GM21360 (cell line): ENCODE results near the gene CACNA1D.

ENCODE experiments used
- ATAC-seq: cut with Tn5 transposase; IDR thresholded peaks from one replicate; pipeline ENCODE4 v1.9.1; 2021; ENCODE audit warnings: mild to moderate bottlenecking, moderate library complexity; ENCODE audit not compliant: unreplicated experiment

The CACNA1D gene

DNA sequence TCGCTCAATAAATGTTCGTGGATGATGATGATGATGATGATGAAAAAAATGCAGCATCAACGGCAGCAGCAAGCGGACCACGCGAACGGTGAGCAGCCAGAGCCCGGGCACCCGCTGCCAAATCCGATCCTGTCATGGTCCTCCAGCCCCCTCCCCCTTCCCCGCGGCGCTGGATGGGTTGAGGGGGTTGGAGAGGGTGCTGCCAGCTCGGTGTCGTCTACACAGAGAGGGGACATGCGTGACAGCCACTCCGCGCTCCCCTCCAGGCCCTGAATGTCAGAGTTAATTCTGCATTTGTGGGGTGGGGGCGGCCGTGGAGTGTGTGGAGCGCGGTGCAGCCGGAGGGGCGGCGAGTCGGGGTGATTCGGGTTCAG, 722 bp downstream of the CACNA1D start:
- ATAC-seq, result no peak

DNA sequence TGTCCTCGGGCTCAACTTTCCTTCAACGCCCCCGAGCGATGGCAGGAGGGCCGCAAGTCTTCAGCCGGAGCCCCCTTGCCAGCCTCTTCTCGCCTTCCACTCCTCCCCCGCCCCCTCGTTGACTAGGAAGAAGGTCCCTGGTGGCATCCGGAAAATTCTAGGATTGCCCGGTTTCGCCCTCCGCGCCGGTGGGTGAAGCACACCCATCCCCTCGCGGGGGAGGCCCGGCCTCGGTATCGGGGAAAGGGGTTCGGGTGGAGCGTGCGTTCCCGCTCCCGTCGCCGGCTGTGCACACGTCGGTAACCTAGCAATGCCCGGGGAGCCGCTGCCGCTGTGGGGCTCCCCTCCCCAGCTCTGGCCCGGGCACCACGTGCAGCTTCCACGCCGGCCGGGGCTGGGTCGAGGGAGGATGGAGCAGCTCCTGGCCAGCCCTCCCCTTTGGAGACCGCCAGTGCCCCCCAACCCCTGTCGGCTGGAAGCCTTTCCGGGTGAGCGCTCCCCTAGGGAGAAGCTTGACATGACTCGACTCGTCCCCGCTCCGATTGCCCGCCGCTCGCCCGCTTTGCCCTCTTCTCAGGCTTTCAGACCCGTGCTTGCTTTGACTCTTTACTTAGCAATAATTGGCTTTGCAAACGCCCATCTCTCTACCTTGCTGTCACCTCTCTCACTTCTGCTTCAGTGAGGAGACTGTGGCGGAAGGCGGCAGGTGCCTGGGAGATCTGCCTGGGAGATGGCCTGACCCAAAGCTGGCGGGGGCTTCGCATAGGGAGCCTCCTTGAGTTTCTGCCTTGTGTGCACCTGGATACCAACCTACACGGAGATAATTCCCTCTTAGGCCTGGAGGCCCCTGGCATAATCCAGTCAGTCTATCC, 1.3 kb downstream of the CACNA1D start:
- no peak for ATAC-seq

DNA sequence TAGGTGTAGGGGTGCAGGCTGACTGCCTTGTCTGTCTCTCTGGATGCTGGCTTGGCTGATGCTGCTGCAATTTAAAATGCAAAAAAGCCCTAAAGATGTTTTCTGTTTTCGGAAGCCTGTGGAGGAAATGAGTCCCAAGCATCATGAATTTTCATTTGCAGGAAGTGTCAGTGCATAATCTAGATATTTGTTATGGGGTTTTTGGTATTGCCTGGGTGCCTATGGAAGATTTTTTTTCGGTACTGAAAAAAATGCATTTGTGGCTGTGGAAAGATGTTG, 1.9 kb downstream of the CACNA1D start:
- ATAC-seq, result no peak

DNA sequence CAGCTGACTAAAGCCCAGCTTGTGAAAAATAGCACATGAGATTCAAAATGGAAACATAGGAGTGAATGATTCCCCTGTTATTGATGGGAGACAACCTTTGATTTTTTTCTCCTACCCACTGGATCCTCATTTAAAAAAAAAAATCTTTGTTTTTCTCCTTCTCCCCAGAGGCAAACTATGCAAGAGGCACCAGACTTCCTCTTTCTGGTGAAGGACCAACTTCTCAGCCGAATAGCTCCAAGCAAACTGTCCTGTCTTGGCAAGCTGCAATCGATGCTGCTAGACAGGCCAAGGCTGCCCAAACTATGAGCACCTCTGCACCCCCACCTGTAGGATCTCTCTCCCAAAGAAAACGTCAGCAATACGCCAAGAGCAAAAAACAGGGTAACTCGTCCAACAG, 2.6 kb downstream of the CACNA1D start:
- ATAC-seq, result no peak

DNA sequence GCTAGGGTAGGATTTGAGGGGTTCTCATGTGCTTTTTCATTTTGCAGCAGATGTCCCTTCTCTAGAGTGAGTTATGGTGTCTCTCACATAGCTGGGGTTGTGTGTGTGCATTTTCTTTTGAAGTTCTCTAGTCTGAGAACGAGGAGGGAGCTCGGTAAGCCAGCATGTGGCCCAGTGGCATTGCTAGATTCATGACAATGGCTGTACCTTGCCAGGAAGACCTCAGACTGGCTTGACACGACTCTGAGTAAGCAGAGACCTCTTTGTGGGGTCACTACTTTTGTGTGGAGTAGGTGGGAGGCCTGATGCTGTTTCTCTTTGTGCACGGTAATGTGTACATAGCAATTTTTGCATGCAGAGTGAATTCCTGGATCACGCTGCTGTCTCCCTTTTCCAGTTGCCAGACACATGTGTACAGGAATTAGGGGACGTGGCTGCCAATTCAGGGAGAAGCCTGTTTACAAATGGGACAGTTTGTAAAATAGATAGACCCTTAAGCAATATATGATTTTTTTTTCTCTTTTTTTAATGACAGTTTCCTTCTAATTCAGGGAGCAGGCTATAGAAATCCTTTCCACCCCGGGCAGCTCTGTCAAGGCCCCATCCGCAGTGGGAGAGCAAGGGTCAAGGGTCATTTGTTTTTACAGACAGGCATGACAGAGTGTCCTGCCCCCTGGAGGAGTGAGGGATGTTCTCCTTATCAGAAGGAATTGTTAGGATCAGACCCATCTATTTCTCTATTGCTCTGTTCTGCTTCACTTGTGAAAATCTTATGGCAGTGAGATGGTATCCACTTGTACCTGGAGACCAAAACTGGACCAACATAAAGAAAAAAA, 4.6 kb downstream of the CACNA1D start:
- ATAC-seq, result no peak

DNA sequence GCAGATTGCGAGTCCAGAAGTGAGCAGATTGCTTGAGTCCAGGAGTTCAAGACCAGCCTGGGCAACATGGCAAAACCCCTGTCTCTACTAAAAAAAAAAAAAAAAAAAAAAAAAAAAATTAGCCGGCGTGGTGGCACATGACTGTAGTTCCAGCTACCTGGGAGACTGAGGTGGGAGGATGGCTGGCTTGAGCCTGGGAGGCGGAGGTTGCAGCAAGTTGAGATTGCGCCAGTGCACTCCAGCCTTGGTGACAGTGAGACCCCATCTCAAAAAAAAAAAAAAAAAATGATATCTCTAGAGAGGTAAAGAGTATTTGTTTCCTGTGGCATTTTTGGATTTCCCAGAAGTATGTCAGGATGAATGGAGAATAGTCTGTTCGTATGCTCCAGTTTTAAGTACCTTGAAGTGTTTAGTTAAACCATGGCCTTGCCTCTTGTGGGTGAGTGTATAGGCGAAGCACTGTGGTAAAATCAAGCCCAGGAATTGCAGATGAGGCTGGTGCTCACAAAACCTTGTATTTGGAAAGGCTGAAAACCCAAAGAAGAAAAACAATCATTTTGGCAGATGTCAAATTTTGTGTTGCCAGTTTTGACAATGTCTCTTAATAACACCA, 5.9 kb downstream of the CACNA1D start:
- ATAC-seq, result no peak

DNA sequence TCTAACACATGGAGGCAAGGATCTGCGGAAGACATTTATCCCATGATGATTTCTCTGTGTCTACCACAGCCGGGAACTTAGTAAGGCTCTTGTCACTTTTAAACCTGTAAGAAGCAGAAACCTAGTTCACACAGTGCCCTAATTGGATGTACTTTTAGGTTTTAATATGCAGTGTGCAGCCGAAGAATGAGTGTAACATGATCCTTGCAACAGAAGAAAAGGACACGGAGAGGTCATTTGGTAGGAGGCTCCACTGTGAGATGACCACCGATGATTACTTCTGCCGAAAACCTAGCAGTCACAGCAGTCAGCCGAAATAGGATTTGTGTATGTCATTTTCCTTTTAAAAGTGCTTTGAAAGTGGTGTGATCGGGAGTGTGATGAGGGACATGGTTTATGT, 6.8 kb downstream of the CACNA1D start:
- no peak for ATAC-seq

DNA sequence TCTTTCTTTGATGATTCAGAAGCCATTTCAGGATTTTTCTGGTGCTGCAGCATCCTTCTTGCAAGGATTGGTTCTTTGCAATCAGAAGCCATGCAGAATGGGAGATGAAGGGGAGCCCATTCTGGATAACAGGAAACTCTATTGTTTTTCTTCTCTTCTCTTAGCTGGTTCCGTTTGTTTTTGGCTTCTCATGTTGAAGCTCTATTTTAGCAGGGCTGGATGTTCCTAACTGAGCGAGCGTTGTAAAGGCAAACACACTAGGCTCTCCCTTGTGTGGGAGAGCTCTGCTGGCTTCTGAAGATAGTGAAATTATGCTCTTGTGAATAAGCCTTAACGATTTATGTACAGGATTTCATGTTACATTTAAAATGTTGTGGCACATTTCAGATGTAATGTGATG, 8.3 kb downstream of the CACNA1D start:
- no peak for ATAC-seq

DNA sequence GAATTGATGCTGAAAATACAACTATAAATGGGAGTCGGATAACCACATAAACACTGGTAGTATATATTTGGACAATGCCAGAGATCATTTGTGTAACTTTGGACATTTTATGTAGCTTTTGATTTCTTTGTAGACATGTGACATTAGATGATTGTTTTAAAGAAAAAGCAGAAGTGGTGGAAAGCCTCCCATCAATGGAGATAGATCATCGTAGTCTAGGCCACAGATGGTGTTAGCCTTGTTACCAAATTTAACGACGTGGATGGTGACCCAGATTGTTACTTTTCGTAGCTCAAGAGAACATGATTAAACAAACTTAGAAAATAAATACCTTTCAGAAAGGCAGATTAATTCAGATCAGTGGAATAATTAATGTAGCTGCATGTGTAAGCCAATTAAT, 8.8 kb downstream of the CACNA1D start:
- no peak for ATAC-seq

DNA sequence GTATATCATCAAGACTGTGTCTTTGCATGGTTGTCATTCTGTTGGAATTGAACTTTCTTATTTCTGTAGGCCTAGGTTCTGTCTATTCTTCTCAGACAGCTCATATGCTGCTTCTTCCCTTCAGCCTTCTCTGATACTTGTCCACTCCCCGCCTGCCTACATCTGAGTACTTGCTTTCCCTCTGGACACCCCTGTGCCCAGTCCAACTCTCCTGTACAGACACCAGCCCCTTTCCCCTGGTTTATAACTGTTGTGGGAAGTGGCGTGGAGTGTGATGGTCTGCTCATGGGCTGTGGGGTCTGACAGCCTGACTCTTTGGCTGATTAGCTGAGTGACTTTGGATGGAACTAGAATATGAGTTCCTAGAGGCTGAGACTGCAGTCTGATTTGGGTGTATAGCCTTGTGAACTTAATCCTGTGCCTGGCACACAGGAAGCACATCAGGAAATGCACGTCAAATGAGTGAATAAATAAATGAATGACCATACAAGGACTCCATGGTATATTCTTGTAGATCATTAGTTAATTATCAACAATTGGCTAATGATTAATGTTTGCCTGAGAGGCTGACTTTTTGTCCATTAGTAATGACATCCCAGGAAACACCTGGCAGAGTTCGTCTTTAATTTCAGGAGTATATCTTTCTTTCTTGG, 11.8 kb downstream of the CACNA1D start:
- no peak for ATAC-seq

DNA sequence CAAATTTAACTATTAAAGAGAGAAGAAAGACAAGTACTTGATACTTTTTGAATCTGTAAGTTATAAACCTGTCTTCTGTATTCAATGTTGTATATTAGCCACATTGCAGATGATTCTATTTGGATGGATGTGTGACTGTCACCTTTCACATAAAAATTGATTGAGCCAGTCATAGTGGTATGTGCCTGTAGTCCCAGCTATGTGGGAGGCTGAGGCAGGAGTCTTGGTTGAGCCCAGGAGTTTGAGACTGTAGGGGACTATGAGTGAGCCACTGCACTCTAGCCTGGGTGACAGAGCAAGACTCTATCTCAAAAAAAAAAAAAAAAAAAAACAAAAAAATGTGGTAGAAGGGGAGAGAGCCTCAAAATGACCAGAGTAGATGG, 12.3 kb downstream of the CACNA1D start:
- no peak for ATAC-seq

DNA sequence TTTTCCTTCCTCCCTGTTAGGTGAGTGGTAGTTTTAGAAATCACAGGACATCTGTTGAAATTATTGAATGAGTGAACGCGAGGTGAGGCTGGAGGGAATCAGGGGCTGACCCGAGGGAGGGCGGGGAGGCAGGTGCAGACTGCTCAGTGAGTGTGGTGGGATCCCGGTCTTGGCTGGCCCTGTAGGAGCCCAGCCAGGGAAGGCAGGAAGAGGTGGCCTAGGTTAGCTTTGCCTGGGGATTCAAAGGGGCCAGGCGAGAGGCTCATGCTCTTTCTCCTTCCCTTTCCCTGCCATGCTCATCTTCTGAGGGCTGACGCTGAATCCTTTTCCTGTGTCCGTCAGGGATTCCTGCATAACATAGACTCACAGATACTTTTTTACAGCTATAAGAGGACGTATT, 15.1 kb downstream of the CACNA1D start:
- no peak for ATAC-seq

DNA sequence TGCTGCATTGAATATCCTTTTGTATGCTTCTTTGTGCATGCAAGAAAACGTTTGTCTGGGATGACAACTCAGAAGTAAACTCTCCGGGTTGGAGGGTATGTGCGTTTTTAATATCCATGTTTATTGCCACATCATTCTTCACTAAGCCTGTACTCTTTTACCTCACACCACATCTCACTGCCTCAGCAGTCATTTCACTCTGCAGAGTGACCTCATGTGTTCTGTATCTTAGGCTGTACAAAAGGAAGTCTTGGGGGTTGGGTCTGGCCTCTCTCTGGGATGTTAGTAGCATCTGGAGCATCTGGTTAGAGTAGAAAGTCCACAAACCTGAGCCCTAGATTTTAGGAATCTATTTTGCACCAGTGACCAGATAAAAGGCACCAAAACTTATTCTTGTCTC, 16.1 kb downstream of the CACNA1D start:
- no peak for ATAC-seq

DNA sequence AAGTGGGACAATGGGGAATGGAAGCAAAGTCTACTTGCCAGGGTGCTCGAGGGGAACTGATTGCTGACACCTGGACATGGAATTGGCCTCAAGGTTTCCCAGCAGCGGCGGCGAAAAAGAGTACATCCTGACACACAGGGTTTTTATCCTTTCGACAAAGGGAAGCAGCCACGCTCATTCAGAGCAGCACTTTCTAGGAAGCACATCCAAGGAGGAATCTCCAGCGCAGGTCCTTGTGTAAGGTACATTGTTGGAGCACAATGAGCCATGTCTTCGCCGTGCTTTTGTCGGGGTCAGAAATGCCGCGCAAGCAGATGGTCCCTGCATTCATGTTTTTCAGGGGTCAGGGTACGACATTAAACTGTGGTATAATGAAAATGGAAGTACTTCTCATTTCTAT, 16.8 kb downstream of the CACNA1D start:
- no peak for ATAC-seq

DNA sequence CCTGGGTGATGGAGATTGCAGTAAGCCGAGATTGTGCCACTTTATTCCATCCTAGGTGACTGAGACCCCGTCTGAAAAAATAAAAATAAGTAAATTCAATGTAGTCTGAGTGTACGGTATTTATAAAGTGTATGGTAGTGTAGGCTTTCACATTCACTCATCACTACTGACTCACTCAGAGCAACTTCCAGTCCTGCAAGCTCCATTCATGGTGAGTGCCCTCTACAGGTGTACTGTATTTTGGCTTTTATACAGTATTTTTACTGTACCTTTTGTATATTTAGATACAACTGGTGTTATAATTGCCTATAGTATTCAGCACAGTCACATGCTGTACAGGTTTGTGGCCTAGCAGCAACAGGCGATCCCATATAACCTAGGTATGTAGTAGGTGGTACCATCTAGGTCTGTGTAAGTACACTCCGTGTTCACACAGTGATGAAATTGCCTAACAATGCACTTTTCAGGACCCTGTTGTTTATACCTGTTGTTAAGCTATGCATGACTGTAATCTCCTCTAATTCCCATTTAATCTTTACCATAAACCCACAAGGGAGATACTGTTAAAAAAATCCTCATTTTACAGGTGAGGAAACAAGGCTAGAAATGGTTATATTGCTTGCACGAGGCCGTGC, 19.3 kb downstream of the CACNA1D start:
- no peak for ATAC-seq

DNA sequence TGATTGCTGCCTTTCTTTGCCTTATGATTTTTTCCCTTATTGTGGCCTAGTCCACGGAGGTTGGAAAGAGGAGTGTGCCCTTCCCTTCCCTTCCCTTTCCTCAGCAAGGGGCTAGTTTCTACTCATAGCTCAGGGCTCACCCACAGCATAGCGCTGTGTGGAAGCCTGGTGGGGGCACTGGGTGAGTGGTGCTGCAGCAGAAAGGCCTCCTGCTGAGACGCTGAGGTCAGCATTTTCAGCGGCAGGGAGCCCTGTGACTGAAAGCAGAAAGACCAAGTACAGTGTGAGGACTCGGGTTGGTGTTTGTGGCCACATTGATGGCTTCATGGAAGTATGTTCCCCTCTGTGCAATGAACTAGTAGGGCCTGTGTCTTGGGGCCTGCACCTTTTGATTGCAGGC, 21.9 kb downstream of the CACNA1D start:
- no peak for ATAC-seq

DNA sequence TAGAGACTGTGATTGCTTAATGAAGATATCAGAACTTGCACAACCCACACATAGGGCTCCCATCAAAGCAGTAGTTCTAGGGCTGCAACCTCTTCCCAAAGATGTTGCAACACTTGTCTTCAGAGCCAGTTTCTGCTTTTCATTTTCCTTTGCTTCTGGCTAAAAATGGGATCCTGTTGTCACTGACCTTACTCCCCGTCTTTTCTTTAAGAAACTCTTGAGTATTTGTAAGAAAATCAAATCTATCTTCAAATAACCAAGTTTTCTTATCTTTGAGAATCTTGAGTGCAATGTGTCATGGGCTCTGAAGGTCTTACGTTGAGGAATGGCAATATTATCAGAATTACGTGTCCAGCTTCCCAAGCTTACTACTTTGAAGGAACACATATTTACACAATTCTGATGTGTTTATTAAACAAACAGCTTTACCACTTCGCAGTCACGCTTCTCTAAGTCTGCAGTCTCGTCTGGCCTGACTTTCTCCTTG, 24.1 kb downstream of the CACNA1D start:
- no peak for ATAC-seq

DNA sequence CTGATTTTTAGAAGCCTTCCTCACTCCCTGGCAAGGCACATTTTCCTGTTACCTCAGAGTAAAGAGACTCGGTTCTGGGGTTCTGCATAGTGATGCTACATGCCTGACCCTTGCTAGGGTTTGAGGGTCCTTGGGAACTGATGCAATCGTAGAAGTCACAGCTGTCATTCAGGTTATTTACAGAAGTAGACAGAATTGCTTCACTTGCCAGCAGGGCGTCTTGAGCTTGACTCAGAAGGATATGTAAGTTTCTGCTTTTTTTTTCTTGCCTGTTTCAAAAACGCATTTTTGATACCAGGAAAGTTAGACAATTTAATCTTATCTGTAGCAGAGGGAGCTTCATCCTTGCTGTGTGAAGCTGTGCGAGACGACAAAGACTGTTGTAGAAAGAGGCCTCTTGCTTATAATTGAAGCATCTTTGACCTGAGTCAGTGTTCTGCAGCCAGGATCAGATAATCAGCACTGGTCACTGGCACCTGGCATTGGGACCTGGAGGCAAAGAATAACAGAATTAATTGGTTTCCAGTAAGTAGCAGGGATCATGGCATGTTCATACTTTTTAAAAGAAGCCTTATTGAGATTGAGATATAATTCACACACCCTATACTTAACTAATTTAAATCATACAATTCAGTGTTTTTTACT, 24.8 kb downstream of the CACNA1D start:
- ATAC-seq, result no peak

DNA sequence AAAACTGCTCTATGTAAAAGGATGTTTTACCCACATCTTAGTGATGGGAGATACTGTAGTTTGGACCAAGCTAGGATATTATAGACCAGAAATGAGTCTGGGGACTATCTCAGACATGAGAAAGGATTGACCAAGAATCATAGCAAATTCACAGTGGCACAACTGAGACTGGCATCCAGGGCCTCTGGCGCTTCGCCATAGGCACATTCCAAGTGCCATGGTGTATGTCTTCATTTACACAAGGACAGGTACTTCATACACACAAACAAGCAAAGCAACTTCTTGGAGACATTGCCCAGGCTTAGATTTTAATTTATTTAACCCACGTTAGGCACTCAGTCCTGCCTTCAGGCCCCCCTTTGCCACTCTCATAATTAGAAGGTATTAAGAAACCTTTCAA, 28.9 kb downstream of the CACNA1D start:
- no peak for ATAC-seq

DNA sequence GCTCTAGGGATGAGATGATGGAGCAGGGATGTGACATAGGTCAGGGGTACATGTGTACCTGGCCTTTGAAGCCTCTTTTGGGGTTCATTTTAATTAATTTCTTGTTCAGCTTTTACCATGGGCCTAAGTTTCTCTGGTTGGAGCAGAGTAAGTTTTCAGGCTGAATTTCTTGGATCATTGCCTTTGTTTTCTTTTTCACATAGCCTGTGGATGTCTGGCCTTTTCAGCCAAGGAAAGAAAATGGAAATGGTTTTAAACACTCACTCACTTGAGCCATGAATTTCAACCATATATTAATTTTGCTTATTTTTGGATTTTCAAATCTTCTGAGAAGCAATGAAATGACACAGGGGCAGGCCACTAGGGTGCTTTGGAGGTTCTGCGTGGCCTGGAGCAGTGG, 30.2 kb downstream of the CACNA1D start:
- no peak for ATAC-seq
